Breast epithelium (tissue), 4 donors: ENCODE measurements around the gene EPC1. TPM values are rescaled to one million over a fixed set of nuclear protein-coding genes. Genes with fewer than 3 reads are reported as not detected.

Experiments
- DNase-seq, 2 donors: peaks; one replicate each; pipeline ENCODE4 v3.0.0-alpha.2; 2019; ENCODE audit warnings: low spot score in 2 of 2
- H3K27ac ChIP-seq, 2 donors: fragments of 200-600 bp; sonication (generic) in 1 of 2; one replicate each; pipeline ENCODE4 v1.5.1; 2016 to 2019; ENCODE audit warnings: mild to moderate bottlenecking in 1 of 2
- H3K27me3 ChIP-seq, 2 donors: fragments of 200-600 bp; sonication (generic) in 1 of 2; one replicate each; pipeline versions ENCODE4 v1.5.1 to v1.6.0; 2017 to 2019; ENCODE audit warnings: control low read depth in 1 of 2, mild to moderate bottlenecking in 1 of 2
- H3K36me3 ChIP-seq: fragments of 200-600 bp; one replicate; pipeline ENCODE4 v1.5.1; 2019
- H3K4me1 ChIP-seq, 2 donors: fragments of 200-600 bp; sonication (generic); one replicate each; pipeline ENCODE4 v1.5.1; 2016 to 2019; ENCODE audit warnings: control low read depth in 1 of 2
- H3K4me3 ChIP-seq, 3 donors: fragments of 200-600 bp; sonication (generic); 1 replicate in 2 of 3; 2 replicates in 1 of 3; pipeline ENCODE4 v1.5.1; 2016 to 2019; ENCODE audit warnings: mild to moderate bottlenecking in 3 of 3, moderate library complexity in 2 of 3
- H3K9me3 ChIP-seq, 2 donors: fragments of 200-600 bp; sonication (generic) in 1 of 2; one replicate each; pipeline ENCODE4 v1.5.1; 2016 to 2019; ENCODE audit warnings: control low read depth in 1 of 2
- CTCF ChIP-seq, 3 donors: fragments of 450-650 bp; IDR thresholded peaks; one replicate each; pipeline ENCODE4 v1.5.1; 2016 to 2017; ENCODE audit warnings: antibody characterized with exemption in 3 of 3, mild to moderate bottlenecking in 3 of 3, moderate library complexity in 3 of 3
- POLR2A ChIP-seq: fragments of 450-650 bp; IDR thresholded peaks from one replicate; pipeline ENCODE4 v1.6.1; 2016; ENCODE audit warnings: antibody characterized with exemption, mild to moderate bottlenecking, moderate library complexity
- POLR2AphosphoS5 ChIP-seq, 3 donors: sonication (generic); formaldehyde crosslinking; IDR thresholded peaks; one replicate each; pipeline ENCODE4 v1.6.1; 2017; ENCODE audit warnings: antibody characterized with exemption in 3 of 3
- intact Hi-C: fragments of 100-400 bp; cut with DNase I; formaldehyde crosslinking; loops from one replicate; pipeline ENCODE4 v1.15.1; 2023; ENCODE audit warnings: low total_unique reads
- total RNA-seq, 3 donors: library from RNA; depleted of rRNA; stranded (reverse); fragments of >200 nt; gene quantifications; one replicate each; pipeline ENCODE4 v1.1.0, GENCODE V29; 2016

EPC1 gene
- total RNA-seq, 3 donors from 2014 or later = 49.4 to 78.7 (median 60.0) TPM

- H3K4me1 ChIP-seq = no peaks in the 10 kb centered on the region
Observed at GRCh38 chr10:32321016-32321631, 25.8 kb downstream of the EPC1 start.

GRCh38 chr10:32318476-32318896 is 28.5 kb downstream of the EPC1 start:
- Histone ChIP-seq H3K27ac (peak overlapping the region; percentile 39 to 40), H3K4me3 (no peak overlapping the region), H3K27me3 (no peaks in the 10 kb centered on the region), H3K4me1 (no peaks in the 10 kb centered on the region), H3K9me3 (no peaks in the 10 kb centered on the region), H3K36me3 (no peaks in the 10 kb centered on the region)
- TF ChIP-seq POLR2A (no peak), CTCF (IDR thresholded peaks at IDR 0.05) (no peak), POLR2AphosphoS5 (IDR thresholded peaks at IDR 0.05) (no peak)
- intact Hi-C loops = no loop called here
- no peak for DNase-seq

More at GRCh38 chr10:32321016-32321631, 25.8 kb downstream of the EPC1 start:
- Histone ChIP-seq H3K36me3 (no peaks in the 10 kb centered on the region), H3K9me3 (no peaks in the 10 kb centered on the region), H3K27ac (no peak overlapping the region), H3K4me3 (no peak overlapping the region), H3K27me3 (no peaks in the 10 kb centered on the region)
- no peak for DNase-seq
- no peak for TF ChIP-seq CTCF (IDR thresholded peaks at IDR 0.05)
- no peak for TF ChIP-seq POLR2AphosphoS5 (IDR thresholded peaks at IDR 0.05)
- no peak for TF ChIP-seq POLR2A
- intact Hi-C loops = no loop called here

- intact Hi-C loops = no loop called here
- no peaks in the 10 kb centered on the region for H3K4me1 ChIP-seq
- H3K27me3 ChIP-seq = no peaks in the 10 kb centered on the region
- no peaks in the 10 kb centered on the region for H3K36me3 ChIP-seq
- TF ChIP-seq POLR2A (no peak), POLR2AphosphoS5 (IDR thresholded peaks at IDR 0.05) (no peak), CTCF (IDR thresholded peaks at IDR 0.05) (no peak)
- H3K27ac ChIP-seq = peak overlapping the region; percentile 39 to 40
- H3K4me3 ChIP-seq = no peak overlapping the region
- no peaks in the 10 kb centered on the region for H3K9me3 ChIP-seq
- DNase-seq = no peak
Observed at GRCh38 chr10:32317795-32318357, 29.1 kb downstream of the EPC1 start.

GRCh38 chr10:32315424-32315823 is 31.5 kb downstream of the EPC1 start:
- no peaks in the 10 kb centered on the region for H3K9me3 ChIP-seq
- intact Hi-C loops = no loop called here
- H3K36me3 ChIP-seq = no peaks in the 10 kb centered on the region
- H3K4me1 ChIP-seq = no peaks in the 10 kb centered on the region
- TF ChIP-seq POLR2A = no peak
- TF ChIP-seq POLR2AphosphoS5 (IDR thresholded peaks at IDR 0.05) = no peak
- no peak for TF ChIP-seq CTCF (IDR thresholded peaks at IDR 0.05)
- no peak overlapping the region for H3K4me3 ChIP-seq
- no peaks in the 10 kb centered on the region for H3K27me3 ChIP-seq
- no peak for DNase-seq
- no peak overlapping the region for H3K27ac ChIP-seq

GRCh38 chr10:32314588-32314987 is 32.4 kb downstream of the EPC1 start:
- Histone ChIP-seq H3K36me3 (no peaks in the 10 kb centered on the region), H3K27me3 (no peaks in the 10 kb centered on the region), H3K9me3 (no peaks in the 10 kb centered on the region), H3K4me3 (no peak overlapping the region), H3K27ac (no peak overlapping the region), H3K4me1 (no peaks in the 10 kb centered on the region)
- no peak for TF ChIP-seq POLR2AphosphoS5 (IDR thresholded peaks at IDR 0.05)
- intact Hi-C loops = no loop called here
- no peak for DNase-seq
